IMR-90 (cell line): ENCODE measurements around the gene BOLA1. TPM values are rescaled to one million over a fixed set of nuclear protein-coding genes. Genes with fewer than 3 reads are reported as not detected.

Experiments used
- ATAC-seq: fragments of 200-7000 bp; cut with Tn5 transposase; 2 replicates; pipeline ENCODE4 v1.9.1; 2020; ENCODE audit warnings: low read depth, mild to moderate bottlenecking, moderate library complexity
- Bru-seq: library from RNA; stranded (reverse); fragments of 400-500 nt; gene quantifications from one replicate; lab custom pipeline; 2021; lab: Mats Ljungman, UMichigan
- BruChase-seq, 2 experiments: library from RNA; stranded (reverse); fragments of 400-500 nt; gene quantifications; one replicate each; lab custom pipeline; 2021; lab: Mats Ljungman, UMichigan
- BruUV-seq: library from RNA; stranded (reverse); fragments of 400-500 nt; replicated peaks from 2 replicates; lab custom pipeline; 2021; lab: Mats Ljungman, UMichigan
- CTCF ChIA-PET: fragments of 300-600 bp; formaldehyde crosslinking; extraction: SDS; loops from one replicate; lab custom pipeline; 2021; ENCODE audit warnings: antibody characterized with exemption; lab: Yijun Ruan, JAX
- POLR2A ChIA-PET: fragments of 300-600 bp; sonication (Branson Sonifier 250); formaldehyde crosslinking; loops from one replicate; lab custom pipeline; 2022; ENCODE audit warnings: antibody characterized with exemption; ENCODE audit not compliant: unreplicated experiment; lab: Charles Lee
- DNase-seq: peaks from one replicate; pipeline ENCODE4 v3.0.0; 2013
- H2AFZ ChIP-seq: replicated peaks from 2 replicates; pipeline ENCODE3; 2013; ENCODE audit warnings: low read length, mild to moderate bottlenecking; ENCODE audit not compliant: poor library complexity
- H2AK5ac ChIP-seq: 2 replicates; pipeline ENCODE4 v1.6.1; 2013; ENCODE audit warnings: low read depth, low read length, inconsistent platforms
- H2AK9ac ChIP-seq: replicated peaks from 2 replicates; pipeline ENCODE3; 2013; ENCODE audit warnings: mild to moderate bottlenecking, low read depth, low read length, moderate library complexity; ENCODE audit not compliant: poor library complexity
- H2BK120ac ChIP-seq: 2 replicates; pipeline ENCODE4 v1.6.1; 2013; ENCODE audit warnings: low read depth, low read length, inconsistent platforms
- H2BK15ac ChIP-seq: 3 replicates; pipeline ENCODE4 v1.6.1; 2013; ENCODE audit warnings: low read depth, low read length, inconsistent platforms
- H2BK20ac ChIP-seq: 2 replicates; pipeline ENCODE4 v1.6.1; 2013; ENCODE audit warnings: low read depth, mild to moderate bottlenecking, inconsistent platforms, low read length, moderate library complexity
- H2BK5ac ChIP-seq: 2 replicates; pipeline ENCODE4 v1.6.1; 2013; ENCODE audit warnings: mild to moderate bottlenecking, low read depth, low read length, inconsistent platforms; ENCODE audit not compliant: poor library complexity, severe bottlenecking
- H3K14ac ChIP-seq: replicated peaks from 2 replicates; pipeline ENCODE4 v1.6.1; 2013; ENCODE audit warnings: low read depth, low read length, inconsistent platforms
- H3K18ac ChIP-seq: 2 replicates; pipeline ENCODE4 v1.6.1; 2013; ENCODE audit warnings: low read depth, low read length, control low read depth
- H3K23ac ChIP-seq: 2 replicates; pipeline ENCODE4 v1.6.1; 2013; ENCODE audit warnings: low read depth, low read length, inconsistent platforms
- H3K27ac ChIP-seq: 2 replicates; pipeline ENCODE4 v1.5.1; 2013; ENCODE audit warnings: mild to moderate bottlenecking, control low read depth, low read length; ENCODE audit not compliant: insufficient read depth
- H3K27me3 ChIP-seq: 2 replicates; pipeline ENCODE4 v1.6.1; 2013; ENCODE audit warnings: low read length; ENCODE audit not compliant: control insufficient read depth, insufficient read depth
- H3K36me3 ChIP-seq: 2 replicates; pipeline ENCODE4 v1.6.1; 2013; ENCODE audit warnings: low read length, mixed read lengths; ENCODE audit not compliant: control insufficient read depth, insufficient read depth
- H3K4ac ChIP-seq: 2 replicates; pipeline ENCODE4 v1.6.1; 2013; ENCODE audit warnings: low read depth, low read length, inconsistent platforms
- H3K4me1 ChIP-seq: 2 replicates; pipeline ENCODE4 v1.6.1; 2013; ENCODE audit warnings: low read length, mixed read lengths; ENCODE audit not compliant: control insufficient read depth, insufficient read depth
- H3K4me2 ChIP-seq: 2 replicates; pipeline ENCODE4 v1.6.1; 2013; ENCODE audit warnings: low read depth, mild to moderate bottlenecking, control low read depth, low read length, moderate library complexity
- H3K4me3 ChIP-seq: 2 replicates; pipeline ENCODE4 v1.5.1; 2013; ENCODE audit warnings: low read depth, mild to moderate bottlenecking, control low read depth, low read length, moderate library complexity; ENCODE audit not compliant: insufficient read depth
- H3K56ac ChIP-seq: 2 replicates; pipeline ENCODE4 v1.6.1; 2013; ENCODE audit warnings: low read length, inconsistent platforms; ENCODE audit not compliant: insufficient read depth; ENCODE audit errors: extremely low read depth
- H3K79me1 ChIP-seq, 2 experiments: 2 replicates each; pipeline ENCODE4 v1.6.1; 2013; ENCODE audit warnings: low read length in 2 of 2, inconsistent platforms in 1 of 2, low read depth in 1 of 2
- H3K9ac ChIP-seq: 2 replicates; pipeline ENCODE4 v1.6.1; 2013; ENCODE audit warnings: low read depth, low read length, control low read depth
- H3K9me1 ChIP-seq: 2 replicates; pipeline ENCODE4 v1.6.1; 2013; ENCODE audit warnings: low read length, inconsistent platforms; ENCODE audit not compliant: insufficient read depth
- H3K9me3 ChIP-seq: 2 replicates; pipeline ENCODE4 v1.6.1; 2013; ENCODE audit warnings: low read length; ENCODE audit not compliant: control insufficient read depth, insufficient read depth
- H4K20me1 ChIP-seq: 2 replicates; pipeline ENCODE4 v1.6.1; 2013; ENCODE audit warnings: low read length, inconsistent platforms; ENCODE audit not compliant: insufficient read depth
- H4K5ac ChIP-seq: 2 replicates; pipeline ENCODE4 v1.6.1; 2013; ENCODE audit warnings: mild to moderate bottlenecking, low read depth, low read length, control low read depth
- H4K8ac ChIP-seq, 2 experiments: 2 replicates each; pipeline ENCODE4 v1.6.1; 2013; ENCODE audit warnings: low read depth in 2 of 2, low read length in 2 of 2, control low read depth in 1 of 2, inconsistent platforms in 1 of 2
- H4K91ac ChIP-seq: 2 replicates; pipeline ENCODE4 v1.6.1; 2013; ENCODE audit warnings: low read depth, low read length, inconsistent platforms; ENCODE audit not compliant: insufficient read depth
- BHLHE40 ChIP-seq: fragments of 150-350 bp; IDR thresholded peaks from 2 replicates; pipeline ENCODE4 v1.6.1; 2016; ENCODE audit warnings: mild to moderate bottlenecking, low read depth, low read length
- CHD1 ChIP-seq: IDR thresholded peaks from 2 replicates; pipeline ENCODE4 v1.6.1; 2012; ENCODE audit warnings: low read depth, low read length, improper control_type of control experiment
- MXI1 ChIP-seq: IDR thresholded peaks from 2 replicates; pipeline ENCODE4 v1.6.1; 2012; ENCODE audit warnings: low read depth, mild to moderate bottlenecking, low read length, moderate library complexity, borderline replicate concordance
- USF2 ChIP-seq: fragments of 150-350 bp; IDR thresholded peaks from 2 replicates; pipeline ENCODE4 v1.6.1; 2017; ENCODE audit warnings: mild to moderate bottlenecking, antibody characterized with exemption, low read length, low read depth
- WGBS, 2 experiments: methylation state at CpG; one replicate each; pipeline versions ENCODE4 v1.1.5 to v1.1.7; 2013; ENCODE audit warnings: missing lambda C conversion rate in 2 of 2; ENCODE audit not compliant: insufficient read length in 1 of 2; ENCODE audit errors: extremely low coverage in 2 of 2; 5-methylcytosine and 5-hydroxymethylcytosine counted together
- dilution Hi-C: fragments of 300-500 bp; cut with HindIII; formaldehyde crosslinking; loops from one replicate; pipeline ENCODE4 v1.14.3; 2018; ENCODE audit warnings: low sequenced_read_pairs; ENCODE audit not compliant: unreplicated experiment
- in situ Hi-C: fragments of 300-500 bp; cut with MboI; formaldehyde crosslinking; loops from 3 replicates; pipeline ENCODE4 v1.14.3; 2019; ENCODE audit warnings: low sequenced_read_pairs, inconsistent platforms, mixed read lengths
- intact Hi-C: fragments of 100-400 bp; cut with micrococcal nuclease; formaldehyde crosslinking; loops from 2 replicates; pipeline ENCODE4 v1.10.0; 2022
- long read RNA-seq: library from polyadenylated mRNA; unstranded; transcript quantifications from one replicate; pipeline ENCODE4 v2.0.0, GENCODE V29; 2021; ENCODE audit not compliant: unreplicated experiment
- polyA plus RNA-seq, 3 experiments: library from polyadenylated mRNA; depleted of rRNA; stranded (reverse); fragments of >200 nt; gene quantifications; 2 replicates each; pipeline ENCODE4 v1.2.3, GENCODE V29; 2012; ENCODE audit warnings: low replicate concordance in 1 of 3
- total RNA-seq: library from RNA; depleted of rRNA; stranded (reverse); fragments of >200 nt; gene quantifications from 2 replicates; pipeline ENCODE4 v1.2.3, GENCODE V29; 2012; rRNA removed

The BOLA1 gene, protein sequence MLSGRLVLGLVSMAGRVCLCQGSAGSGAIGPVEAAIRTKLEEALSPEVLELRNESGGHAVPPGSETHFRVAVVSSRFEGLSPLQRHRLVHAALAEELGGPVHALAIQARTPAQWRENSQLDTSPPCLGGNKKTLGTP
- 3.4 and 4.4 TPM in 2 replicates for total RNA-seq
- 12.6 and 14.2 TPM in 2 replicates for polyA plus RNA-seq (2012; rRNA removed)
- polyA plus RNA-seq (2012; cell fraction: cytosol; rRNA removed), result 19.5 and 20.0 TPM in 2 replicates
- 14.7 and 18.9 TPM in 2 replicates for polyA plus RNA-seq (2012; cell fraction: nucleus; rRNA removed; ENCODE audit: low replicate concordance)
- Bru-seq, nascent RNA, result percentile 37 among the genes with signal in this experiment
- percentile 44 among the genes with signal in this experiment for BruChase-seq, experiment 1, labeled RNA remaining after a 6-hour chase
- BruChase-seq, experiment 2, labeled RNA remaining after a 2-hour chase, result percentile 44 among the genes with signal in this experiment
- long read RNA-seq, partial matches to known transcripts, result 0 of 8 reads
- long read RNA-seq, other reads (novel, unspliced or antisense), result 4 of 8 reads

DNA sequence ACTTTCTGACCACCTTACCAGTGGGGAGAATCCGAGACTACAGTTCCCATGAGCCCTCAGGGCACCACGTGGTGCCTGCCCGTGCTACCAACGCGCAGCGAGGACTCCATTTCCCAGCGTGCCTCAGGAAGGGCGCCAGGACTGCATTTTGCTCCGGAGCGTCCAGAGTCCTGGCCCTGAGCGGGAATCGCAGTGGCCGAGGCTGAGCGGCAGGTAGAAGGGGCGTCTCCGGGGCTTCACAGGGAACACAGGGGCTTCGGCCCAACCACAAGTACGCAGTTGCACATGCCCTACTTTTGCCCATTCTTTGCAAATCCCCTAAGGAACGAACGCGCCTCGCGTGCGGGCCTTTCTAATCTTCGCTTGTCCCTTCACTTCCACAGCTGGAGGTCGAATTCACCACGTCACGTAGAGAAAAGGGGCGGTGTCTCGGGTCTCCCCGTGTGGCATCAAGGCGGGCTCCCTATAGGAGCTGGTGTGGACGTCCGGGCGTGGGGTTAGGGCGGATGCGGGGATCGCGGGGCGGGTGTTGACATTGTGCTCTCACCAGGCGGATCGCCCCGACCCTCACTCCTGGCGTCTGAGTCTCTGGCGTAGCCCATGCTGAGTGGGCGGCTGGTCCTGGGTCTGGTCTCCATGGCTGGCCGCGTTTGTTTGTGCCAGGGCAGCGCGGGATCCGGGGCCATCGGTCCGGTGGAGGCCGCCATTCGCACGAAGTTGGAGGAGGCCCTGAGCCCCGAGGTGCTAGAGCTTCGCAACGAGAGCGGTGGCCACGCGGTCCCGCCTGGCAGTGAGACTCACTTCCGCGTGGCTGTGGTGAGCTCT is at the start of gene BOLA1:
Gene BOLA1 (plus strand): TSS at position 109 of the 825 bp plus-strand sequence. CDS start 492 bp downstream, at position 601.
- ATAC-seq, result peak; percentile 99
- DNase-seq, result peak; percentile 88
- Histone ChIP-seq H3K4ac (peak within 1 kb of the TSS; percentile 94), H2AK5ac (peak within 1 kb of the TSS; percentile 69), H3K27ac (peak within 1 kb of the TSS; percentile 61), H2AFZ (peak within 1 kb of the TSS; percentile 97), H3K27me3 (no peaks in the 10 kb centered on the region), H2BK15ac (peak within 1 kb of the TSS; percentile 50; the same call in 1 of the 3 replicates), H3K4me2 (peak within 1 kb of the TSS; percentile 77), H4K91ac (peak within 1 kb of the TSS; percentile 92), H3K79me1 (peaks cover 0 to 10% of the 10 kb centered on the region in 2 experiments; a peak in 3 of 4 replicates), H3K9ac (peak within 1 kb of the TSS; percentile 59), H4K5ac (peak within 1 kb of the TSS; percentile 71), H4K20me1 (no peaks in the 10 kb centered on the region), H3K14ac (peak within 1 kb of the TSS; percentile 95), H2BK120ac (peak within 1 kb of the TSS; percentile 48), H3K4me3 (peak within 1 kb of the TSS; percentile 54), H3K56ac (peak within 1 kb of the TSS; percentile 69; the same call in 1 of the 2 replicates), H2BK5ac (peak within 1 kb of the TSS; percentile 56), H3K9me1 (peaks cover 11% of the 10 kb centered on the region), H3K23ac (peak within 1 kb of the TSS; percentile 94), H3K18ac (peak within 1 kb of the TSS; percentile 33), H4K8ac (peak within 1 kb of the TSS; percentile 78 to 98), H3K9me3 (peaks cover 2% of the 10 kb centered on the region; the same call in 1 of the 2 replicates), H3K4me1 (peaks cover 4% of the 10 kb centered on the region), H2BK20ac (no peak within 1 kb of the TSS), H3K36me3 (peaks cover under 1% of the 10 kb centered on the region; the same call in 1 of the 2 replicates), H2AK9ac (peak within 1 kb of the TSS; percentile 89)
- dilution Hi-C loops, result no loop called here
- ChIA-PET POLR2A (no interaction called here), CTCF (interaction anchor here (0.9 kb wide), 1 partner anchor 11 kb away, joined by 3 read pairs; a partner anchor contains a TSS)
- 7% methylated on average over 36 of the region's 65 CpGs; no CpG with 5 or more reads in 1 of the 2 experiments for WGBS, 2 experiments
- TF ChIP-seq BHLHE40, result peak; percentile 84
- peak; percentile 99 for TF ChIP-seq USF2
- TF ChIP-seq MXI1, result peak; percentile 19; the same call in 1 of the 2 replicates
- no peak for TF ChIP-seq CHD1
- intact Hi-C loops, result loop anchor here (5.0 kb wide), 1 partner anchor 153 kb away; no protein-coding TSS in a partner anchor
- in situ Hi-C loops, result loop anchor here (5.0 to 10.0 kb wide), 2 partner anchors 38 to 155 kb away; partner anchors contain the start of gene MTMR11
- no TSS peak for BruUV-seq
